NCI-H128 (cell line): ENCODE results near the gene NR6A1.

Source experiments
- DNase-seq: peaks from one replicate; lab custom pipeline; 2025; ENCODE audit not compliant: unreplicated experiment; lab: John Stamatoyannopoulos, UW

The NR6A1 gene

GRCh38 chr9:124730772-124731171 is 40.3 kb downstream of the NR6A1 start:
- no peak for DNase-seq

GRCh38 chr9:124726886-124727285 is 44.2 kb downstream of the NR6A1 start:
- DNase-seq = no peak

GRCh38 chr9:124725068-124725452 is 46.1 kb downstream of the NR6A1 start:
- no peak for DNase-seq

- DNase-seq = no peak
Measured at GRCh38 chr9:124724415-124725067, 46.6 kb downstream of the NR6A1 start.

- no peak for DNase-seq
Measured at GRCh38 chr9:124723352-124723751, 47.8 kb downstream of the NR6A1 start.

GRCh38 chr9:124721109-124721906 is 49.8 kb downstream of the NR6A1 start:
- DNase-seq = no peak

- DNase-seq = no peak
Measured at GRCh38 chr9:124720429-124721108, 50.5 kb downstream of the NR6A1 start.

- DNase-seq = no peak
Measured at GRCh38 chr9:124718928-124719327, 52.2 kb downstream of the NR6A1 start.

GRCh38 chr9:124717597-124717996 is 53.5 kb downstream of the NR6A1 start:
- DNase-seq = no peak

- no peak for DNase-seq
Measured at GRCh38 chr9:124716808-124717207, 54.3 kb downstream of the NR6A1 start.

- no peak for DNase-seq
Measured at GRCh38 chr9:124710766-124711165, 60.3 kb downstream of the NR6A1 start.

GRCh38 chr9:124709292-124709690 is 61.8 kb downstream of the NR6A1 start:
- no peak for DNase-seq

- no peak for DNase-seq
Measured at GRCh38 chr9:124708633-124709291, 62.3 kb downstream of the NR6A1 start.

GRCh38 chr9:124708074-124708473 is 63.0 kb downstream of the NR6A1 start:
- no peak for DNase-seq

- no peak for DNase-seq
Measured at GRCh38 chr9:124707666-124708065, 63.4 kb downstream of the NR6A1 start.

- no peak for DNase-seq
Measured at GRCh38 chr9:124706685-124707084, 64.4 kb downstream of the NR6A1 start.

- DNase-seq = no peak
Measured at GRCh38 chr9:124699575-124699974, 71.5 kb downstream of the NR6A1 start.

GRCh38 chr9:124698265-124698664 is 72.8 kb downstream of the NR6A1 start:
- DNase-seq = no peak

- no peak for DNase-seq
Measured at GRCh38 chr9:124697326-124698200, 73.5 kb downstream of the NR6A1 start.

GRCh38 chr9:124696101-124696500 is 75.0 kb downstream of the NR6A1 start:
- no peak for DNase-seq
